HuH-7.5 (cell line): ENCODE measurements around the gene GINS2.

Experiments
- DNase-seq: peaks from one replicate; pipeline ENCODE4 v3.0.0; 2011; ENCODE audit warnings: low spot score

GINS2 gene

GRCh38 chr16:85667261-85667660 lies 21.5 kb downstream of the GINS2 start:
- DNase-seq: no peak

- DNase-seq: no peak
These were observed 22.8 kb downstream of the GINS2 start for GRCh38 chr16:85665929-85666328.

- DNase-seq: no peak
These were observed 23.4 kb downstream of the GINS2 start for GRCh38 chr16:85665373-85665740.

- DNase-seq: no peak
These were observed 24.0 kb downstream of the GINS2 start for GRCh38 chr16:85664580-85665372.

- DNase-seq: no peak
These were observed 24.8 kb downstream of the GINS2 start for GRCh38 chr16:85663891-85664321.

GRCh38 chr16:85662976-85663830 lies 25.6 kb downstream of the GINS2 start:
- no peak for DNase-seq

- DNase-seq: no peak
These were observed 26.3 kb downstream of the GINS2 start for GRCh38 chr16:85662482-85662812.

- no peak for DNase-seq
These were observed 26.8 kb downstream of the GINS2 start for GRCh38 chr16:85661740-85662481.

GRCh38 chr16:85660843-85661739 lies 27.7 kb downstream of the GINS2 start:
- no peak for DNase-seq

GRCh38 chr16:85659805-85660511 lies 28.8 kb downstream of the GINS2 start:
- peak; percentile 98 for DNase-seq

- no peak for DNase-seq
These were observed 29.4 kb downstream of the GINS2 start for GRCh38 chr16:85659336-85659735.

GRCh38 chr16:85658504-85659326 lies 30.0 kb downstream of the GINS2 start:
- no peak for DNase-seq

GRCh38 chr16:85657996-85658395 lies 30.8 kb downstream of the GINS2 start:
- DNase-seq: no peak

- DNase-seq: no peak
These were observed 31.5 kb downstream of the GINS2 start for GRCh38 chr16:85657267-85657650.

GRCh38 chr16:85656351-85657266 lies 32.1 kb downstream of the GINS2 start:
- DNase-seq: no peak

GRCh38 chr16:85655216-85656129 lies 33.3 kb downstream of the GINS2 start:
- DNase-seq: no peak

GRCh38 chr16:85654251-85655095 lies 34.3 kb downstream of the GINS2 start:
- no peak for DNase-seq
